ENCODE measurements around the gene WNT5B.

WNT5B gene

DNA sequence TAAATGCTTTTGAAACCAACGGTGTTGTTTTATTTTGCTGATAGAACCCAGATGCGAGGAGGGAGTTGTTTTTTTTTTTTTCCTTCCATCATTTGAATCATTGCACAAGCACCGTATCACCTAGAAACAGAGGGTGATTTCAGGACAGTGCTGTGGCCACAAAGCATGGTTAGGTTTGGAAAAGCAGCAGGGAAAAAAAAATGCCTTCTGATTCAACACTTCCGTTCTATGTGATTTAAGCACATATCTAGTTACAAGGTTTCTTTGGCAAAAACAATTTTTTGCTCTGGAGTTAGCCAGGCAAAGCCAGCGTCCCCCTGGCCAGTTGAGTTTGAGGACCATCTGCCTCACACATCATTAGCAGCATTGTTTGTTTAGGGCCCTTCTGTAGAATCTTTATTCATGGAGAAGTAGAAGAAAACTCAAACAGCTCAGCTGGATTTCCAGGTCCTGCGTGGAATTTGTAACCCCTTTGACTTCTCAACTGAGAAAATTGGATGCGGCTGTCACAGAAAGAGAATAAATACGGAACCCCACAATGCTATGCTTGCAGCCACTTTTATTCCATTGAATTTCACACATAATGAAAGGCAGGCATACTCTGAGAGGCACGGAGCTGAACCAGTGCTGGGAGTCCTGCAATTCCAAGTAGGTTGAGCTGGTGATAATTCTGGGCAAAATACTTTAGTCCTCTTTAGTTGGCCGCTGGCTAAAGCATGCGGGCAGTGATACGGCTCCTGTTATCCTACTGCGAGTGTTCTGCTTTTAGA, 17.0 kb upstream of the WNT5B start:
- Histone ChIP-seq H3K23ac (ENCODE audit: low read depth, low read length, poor library complexity) (no peak overlapping the region), H2BK5ac (ENCODE audit: low read length) (no peak overlapping the region), H3K27ac (replicated peaks; ENCODE audit: low read length) (peak overlapping the region; percentile 39), H3K79me1 (ENCODE audit: low read depth, low read length) (peaks cover 4% of the 10 kb centered on the region), H3K9ac (ENCODE audit: low read depth, low read length, poor library complexity) (no peak overlapping the region), H3K14ac (ENCODE audit: low read length) (no peak overlapping the region), H3K27me3 (ENCODE audit: control insufficient read depth in 3 of 3, insufficient read depth in 3 of 3, low read depth in 1 of 3, low read length in 3 of 3) (peaks cover 0 to 82% (median 0%) of the 10 kb centered on the region in 3 experiments), H3K4me3 (ENCODE audit: low read length in 2 of 2) (no peak overlapping the region), H4K8ac (ENCODE audit: low read depth, low read length) (no peak overlapping the region), H2BK12ac (ENCODE audit: low read length) (no peak overlapping the region), H2AK5ac (ENCODE audit: low read depth, low read length) (no peak overlapping the region), H3K4ac (ENCODE audit: low read length) (no peak overlapping the region), H2BK15ac (ENCODE audit: low read length) (no peak overlapping the region), H2BK120ac (ENCODE audit: low read depth, low read length) (no peak overlapping the region), H3K4me2 (ENCODE audit: insufficient read depth, low read length, poor library complexity, severe bottlenecking) (no peak overlapping the region), H3K9me3 (replicated peaks in 1 of 2; ENCODE audit: control insufficient read depth in 2 of 2, insufficient read depth in 1 of 2, low read depth in 1 of 2, low read length in 2 of 2) (no peaks in the 10 kb centered on the region), H3K36me3 (replicated peaks in 1 of 2; ENCODE audit: control insufficient read depth in 2 of 2, insufficient read depth in 2 of 2, low read length in 2 of 2) (peaks cover 0 to 2% of the 10 kb centered on the region in 2 donors), H2AFZ (ENCODE audit: low read length) (no peak overlapping the region), H3K4me1 (ENCODE audit: control insufficient read depth in 2 of 2, insufficient read depth in 1 of 2, low read depth in 1 of 2, low read length in 2 of 2) (peaks cover 7 to 14% of the 10 kb centered on the region in 2 donors), H4K91ac (ENCODE audit: low read depth, low read length, poor library complexity) (no peak overlapping the region), H3K18ac (ENCODE audit: low read length) (no peak overlapping the region)
- DNase-seq (ENCODE audit: low spot score) = no peak
- no CpG with 5 or more reads among the region's 13 CpGs for WGBS, 2 donors (ENCODE audit: extremely low coverage in 2 of 2, insufficient read length in 2 of 2, insufficient replicate concordance in 1 of 2)

DNA sequence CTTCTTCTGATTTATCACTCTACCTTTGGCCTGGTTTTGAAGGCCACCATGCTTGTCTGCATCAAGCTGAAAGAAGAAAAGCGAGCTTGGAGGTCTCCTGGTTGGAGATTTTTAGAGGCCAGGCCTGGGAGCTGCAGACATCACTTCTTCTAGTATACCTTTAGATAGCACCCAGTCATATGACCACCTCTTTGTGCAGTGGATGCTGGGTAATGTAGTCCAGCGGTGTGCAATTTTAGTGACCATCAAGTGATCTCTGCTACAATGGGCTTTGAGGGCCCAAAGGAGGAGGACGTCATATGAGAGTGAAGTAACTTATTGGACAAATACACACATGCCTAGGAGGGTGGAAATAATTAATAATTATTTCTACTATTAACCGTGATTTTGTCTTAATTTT, 15.2 kb upstream of the WNT5B start:
- Histone ChIP-seq H3K9ac (ENCODE audit: low read depth, low read length, poor library complexity) (no peak overlapping the region), H3K36me3 (replicated peaks in 1 of 2; ENCODE audit: control insufficient read depth in 2 of 2, insufficient read depth in 2 of 2, low read length in 2 of 2) (peaks cover 0 to 2% of the 10 kb centered on the region in 2 donors), H3K4me1 (ENCODE audit: control insufficient read depth in 2 of 2, insufficient read depth in 1 of 2, low read depth in 1 of 2, low read length in 2 of 2) (peaks cover 7 to 18% of the 10 kb centered on the region in 2 donors), H3K23ac (ENCODE audit: low read depth, low read length, poor library complexity) (no peak overlapping the region), H3K14ac (ENCODE audit: low read length) (no peak overlapping the region), H3K9me3 (replicated peaks in 1 of 2; ENCODE audit: control insufficient read depth in 2 of 2, insufficient read depth in 1 of 2, low read depth in 1 of 2, low read length in 2 of 2) (no peaks in the 10 kb centered on the region), H2BK15ac (ENCODE audit: low read length) (no peak overlapping the region), H3K79me1 (ENCODE audit: low read depth, low read length) (peaks cover 4% of the 10 kb centered on the region), H3K27ac (replicated peaks; ENCODE audit: low read length) (no peak overlapping the region), H2AFZ (ENCODE audit: low read length) (no peak overlapping the region), H2AK5ac (ENCODE audit: low read depth, low read length) (no peak overlapping the region), H3K4ac (ENCODE audit: low read length) (no peak overlapping the region), H3K4me3 (ENCODE audit: low read length in 2 of 2) (no peak overlapping the region), H3K4me2 (ENCODE audit: insufficient read depth, low read length, poor library complexity, severe bottlenecking) (no peak overlapping the region), H2BK5ac (ENCODE audit: low read length) (no peak overlapping the region), H4K8ac (ENCODE audit: low read depth, low read length) (no peak overlapping the region), H2BK120ac (ENCODE audit: low read depth, low read length) (no peak overlapping the region), H2BK12ac (ENCODE audit: low read length) (no peak overlapping the region), H3K18ac (ENCODE audit: low read length) (no peak overlapping the region), H3K27me3 (ENCODE audit: control insufficient read depth in 3 of 3, insufficient read depth in 3 of 3, low read depth in 1 of 3, low read length in 3 of 3) (peaks cover 0 to 71% (median 0%) of the 10 kb centered on the region in 3 experiments), H4K91ac (ENCODE audit: low read depth, low read length, poor library complexity) (no peak overlapping the region)
- WGBS, 2 donors (ENCODE audit: extremely low coverage in 2 of 2, insufficient read length in 2 of 2, insufficient replicate concordance in 1 of 2) = no CpG with 5 or more reads among the region's 4 CpGs
- DNase-seq (ENCODE audit: low spot score) = no peak

- Histone ChIP-seq H2AFZ (ENCODE audit: low read length) (no peak overlapping the region), H4K91ac (ENCODE audit: low read depth, low read length, poor library complexity) (no peak overlapping the region), H3K4ac (ENCODE audit: low read length) (no peak overlapping the region), H4K8ac (ENCODE audit: low read depth, low read length) (no peak overlapping the region), H2AK5ac (ENCODE audit: low read depth, low read length) (no peak overlapping the region), H2BK12ac (ENCODE audit: low read length) (no peak overlapping the region), H3K27ac (replicated peaks; ENCODE audit: low read length) (no peak overlapping the region), H3K4me3 (ENCODE audit: low read length in 2 of 2) (no peak overlapping the region), H3K36me3 (replicated peaks in 1 of 2; ENCODE audit: control insufficient read depth in 2 of 2, insufficient read depth in 2 of 2, low read length in 2 of 2) (peaks cover 0 to 2% of the 10 kb centered on the region in 2 donors), H3K4me2 (ENCODE audit: insufficient read depth, low read length, poor library complexity, severe bottlenecking) (no peak overlapping the region), H2BK120ac (ENCODE audit: low read depth, low read length) (no peak overlapping the region), H3K18ac (ENCODE audit: low read length) (no peak overlapping the region), H3K27me3 (ENCODE audit: control insufficient read depth in 3 of 3, insufficient read depth in 3 of 3, low read depth in 1 of 3, low read length in 3 of 3) (peaks cover 0 to 67% (median 0%) of the 10 kb centered on the region in 3 experiments), H3K79me1 (ENCODE audit: low read depth, low read length) (peaks cover 4% of the 10 kb centered on the region), H3K14ac (ENCODE audit: low read length) (no peak overlapping the region), H2BK5ac (ENCODE audit: low read length) (no peak overlapping the region), H3K4me1 (ENCODE audit: control insufficient read depth in 2 of 2, insufficient read depth in 1 of 2, low read depth in 1 of 2, low read length in 2 of 2) (peaks cover 7 to 18% of the 10 kb centered on the region in 2 donors), H2BK15ac (ENCODE audit: low read length) (no peak overlapping the region), H3K23ac (ENCODE audit: low read depth, low read length, poor library complexity) (no peak overlapping the region), H3K9me3 (replicated peaks in 1 of 2; ENCODE audit: control insufficient read depth in 2 of 2, insufficient read depth in 1 of 2, low read depth in 1 of 2, low read length in 2 of 2) (no peaks in the 10 kb centered on the region), H3K9ac (ENCODE audit: low read depth, low read length, poor library complexity) (no peak overlapping the region)
- DNase-seq (ENCODE audit: low spot score) = no peak
- WGBS, 2 donors (ENCODE audit: extremely low coverage in 2 of 2, insufficient read length in 2 of 2, insufficient replicate concordance in 1 of 2) = no CpG with 5 or more reads among the region's 6 CpGs
These were observed 14.7 kb upstream of the WNT5B start for GRCh38 chr12:1614360-1614759.

DNA sequence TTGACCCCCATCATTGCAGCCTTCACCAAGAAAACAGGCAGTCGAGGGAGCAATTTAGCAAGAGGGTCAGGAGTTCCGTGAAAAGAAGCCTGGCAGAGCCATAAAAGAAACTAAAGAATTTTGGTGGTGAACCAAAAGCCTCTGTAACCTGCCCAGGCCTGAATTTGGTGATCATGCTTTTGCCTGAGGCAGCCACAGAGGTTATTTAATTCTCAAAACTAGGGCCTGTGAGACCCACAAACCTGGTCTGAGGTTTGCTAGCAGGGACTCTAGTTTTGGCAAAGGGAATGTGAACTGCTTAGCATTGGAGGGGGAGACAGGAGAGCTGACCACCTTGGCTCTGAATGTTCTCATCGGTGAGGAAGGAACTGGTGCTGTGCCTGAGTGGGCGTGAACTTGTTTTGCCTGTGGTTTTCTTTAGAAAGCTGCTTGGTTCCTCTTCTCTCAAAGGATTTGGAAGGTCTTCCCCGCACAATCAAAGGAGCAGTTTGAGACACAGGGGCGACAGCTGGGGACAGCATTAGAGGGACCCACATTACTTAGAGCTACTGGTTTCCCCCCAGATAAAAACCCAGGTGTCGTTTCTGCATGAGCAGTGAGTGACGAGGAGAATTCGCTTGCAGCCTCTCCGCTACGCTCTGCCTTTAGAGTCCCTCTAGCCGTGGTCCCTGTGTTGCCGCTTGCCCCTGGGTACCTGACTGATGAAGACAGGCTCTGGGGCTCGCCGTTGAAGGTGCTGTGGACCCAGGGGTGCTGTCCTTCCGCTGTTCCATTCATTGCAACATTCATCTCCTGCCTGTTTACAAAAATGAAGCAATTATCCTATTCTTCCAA, 12.6 kb upstream of the WNT5B start:
- no CpG with 5 or more reads among the region's 16 CpGs for WGBS, 2 donors (ENCODE audit: extremely low coverage in 2 of 2, insufficient read length in 2 of 2, insufficient replicate concordance in 1 of 2)
- Histone ChIP-seq H3K4ac (ENCODE audit: low read length) (no peak overlapping the region), H3K27me3 (ENCODE audit: control insufficient read depth in 3 of 3, insufficient read depth in 3 of 3, low read depth in 1 of 3, low read length in 3 of 3) (peaks cover 0 to 52% (median 0%) of the 10 kb centered on the region in 3 experiments), H4K91ac (ENCODE audit: low read depth, low read length, poor library complexity) (no peak overlapping the region), H3K9ac (ENCODE audit: low read depth, low read length, poor library complexity) (no peak overlapping the region), H3K23ac (ENCODE audit: low read depth, low read length, poor library complexity) (peak overlapping the region; percentile 52), H3K18ac (ENCODE audit: low read length) (no peak overlapping the region), H3K9me3 (replicated peaks in 1 of 2; ENCODE audit: control insufficient read depth in 2 of 2, insufficient read depth in 1 of 2, low read depth in 1 of 2, low read length in 2 of 2) (no peaks in the 10 kb centered on the region), H2BK12ac (ENCODE audit: low read length) (no peak overlapping the region), H4K8ac (ENCODE audit: low read depth, low read length) (no peak overlapping the region), H3K4me2 (ENCODE audit: insufficient read depth, low read length, poor library complexity, severe bottlenecking) (no peak overlapping the region), H3K14ac (ENCODE audit: low read length) (no peak overlapping the region), H2AFZ (ENCODE audit: low read length) (no peak overlapping the region), H3K4me3 (ENCODE audit: low read length in 2 of 2) (no peak overlapping the region), H2AK5ac (ENCODE audit: low read depth, low read length) (no peak overlapping the region), H3K4me1 (ENCODE audit: control insufficient read depth in 2 of 2, insufficient read depth in 1 of 2, low read depth in 1 of 2, low read length in 2 of 2) (peaks cover 7 to 16% of the 10 kb centered on the region in 2 donors), H2BK120ac (ENCODE audit: low read depth, low read length) (no peak overlapping the region), H2BK5ac (ENCODE audit: low read length) (no peak overlapping the region), H2BK15ac (ENCODE audit: low read length) (no peak overlapping the region), H3K36me3 (replicated peaks in 1 of 2; ENCODE audit: control insufficient read depth in 2 of 2, insufficient read depth in 2 of 2, low read length in 2 of 2) (peaks cover 0 to 2% of the 10 kb centered on the region in 2 donors), H3K27ac (replicated peaks; ENCODE audit: low read length) (no peak overlapping the region), H3K79me1 (ENCODE audit: low read depth, low read length) (peaks cover 4% of the 10 kb centered on the region)
- DNase-seq (ENCODE audit: low spot score) = no peak

All from neuronal stem cell (in vitro differentiated cells).